Bronchial epithelial cell (primary cell): ENCODE measurements around the gene RADIL. TPM values are rescaled to one million over a fixed set of nuclear protein-coding genes. Genes with fewer than 3 reads are reported as not detected.

Experiments used
- DNase-seq: peaks from one replicate; pipeline ENCODE4 v3.0.0-alpha.2; 2010; ENCODE audit warnings: low read depth
- FAIRE-seq: peaks from 2 replicates; lab custom pipeline; 2011; peaks lifted over from hg19 to GRCh38; lab: Jason Lieb, UNC
- H3K27me3 ChIP-seq: 2 replicates; pipeline ENCODE4 v1.5.1; 2011; ENCODE audit warnings: low read length; ENCODE audit not compliant: control insufficient read depth, insufficient read depth
- H3K36me3 ChIP-seq: 2 replicates; pipeline ENCODE4 v1.5.1; 2011; ENCODE audit warnings: low read length; ENCODE audit not compliant: control insufficient read depth, insufficient read depth
- H3K4me3 ChIP-seq: 2 replicates; pipeline ENCODE4 v1.5.1; 2011; ENCODE audit warnings: mild to moderate bottlenecking, low read depth, low read length, control low read depth
- total RNA-seq: library from RNA; depleted of rRNA; stranded (reverse); fragments of >200 nt; gene quantifications from 2 replicates; pipeline ENCODE4 v1.2.1, GENCODE V29; 2014
- TF ChIP-seq, protein P1 (sequence below): IDR thresholded peaks from 2 replicates; pipeline ENCODE4 v1.5.1; 2011; ENCODE audit warnings: mild to moderate bottlenecking, moderate library complexity, low read length, control low read depth, inconsistent platforms; ENCODE audit not compliant: insufficient read depth, severe bottlenecking

Gene RADIL
- total RNA-seq, 1 donor from 2014 or later = under 0.01 TPM

DNA sequence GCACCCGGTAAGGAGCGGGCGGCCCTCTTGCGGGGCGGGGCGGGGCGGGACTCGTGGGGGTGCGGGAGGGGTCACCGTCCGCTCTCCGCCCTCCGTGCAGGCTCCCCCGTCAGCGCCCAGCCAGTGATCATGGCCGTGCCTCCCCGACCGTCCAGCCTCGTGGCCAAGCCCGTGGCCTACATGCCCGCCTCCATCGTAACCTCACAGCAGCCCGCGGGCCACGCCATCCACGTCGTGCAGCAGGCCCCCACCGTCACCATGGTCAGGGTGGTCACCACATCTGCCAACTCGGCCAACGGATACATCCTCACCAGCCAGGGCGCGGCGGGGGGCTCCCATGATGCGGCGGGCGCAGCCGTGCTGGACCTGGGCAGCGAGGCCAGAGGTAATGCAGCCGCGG is 124.3 kb downstream of the RADIL start:
- H3K27me3 ChIP-seq = no peaks in the 10 kb centered on the region
- no peak for FAIRE-seq
- no peak overlapping the region for H3K4me3 ChIP-seq
- TF ChIP-seq, protein P1, sequence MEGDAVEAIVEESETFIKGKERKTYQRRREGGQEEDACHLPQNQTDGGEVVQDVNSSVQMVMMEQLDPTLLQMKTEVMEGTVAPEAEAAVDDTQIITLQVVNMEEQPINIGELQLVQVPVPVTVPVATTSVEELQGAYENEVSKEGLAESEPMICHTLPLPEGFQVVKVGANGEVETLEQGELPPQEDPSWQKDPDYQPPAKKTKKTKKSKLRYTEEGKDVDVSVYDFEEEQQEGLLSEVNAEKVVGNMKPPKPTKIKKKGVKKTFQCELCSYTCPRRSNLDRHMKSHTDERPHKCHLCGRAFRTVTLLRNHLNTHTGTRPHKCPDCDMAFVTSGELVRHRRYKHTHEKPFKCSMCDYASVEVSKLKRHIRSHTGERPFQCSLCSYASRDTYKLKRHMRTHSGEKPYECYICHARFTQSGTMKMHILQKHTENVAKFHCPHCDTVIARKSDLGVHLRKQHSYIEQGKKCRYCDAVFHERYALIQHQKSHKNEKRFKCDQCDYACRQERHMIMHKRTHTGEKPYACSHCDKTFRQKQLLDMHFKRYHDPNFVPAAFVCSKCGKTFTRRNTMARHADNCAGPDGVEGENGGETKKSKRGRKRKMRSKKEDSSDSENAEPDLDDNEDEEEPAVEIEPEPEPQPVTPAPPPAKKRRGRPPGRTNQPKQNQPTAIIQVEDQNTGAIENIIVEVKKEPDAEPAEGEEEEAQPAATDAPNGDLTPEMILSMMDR = no peak
- no peak for DNase-seq
- H3K36me3 ChIP-seq = peaks cover 45% of the 10 kb centered on the region

DNA sequence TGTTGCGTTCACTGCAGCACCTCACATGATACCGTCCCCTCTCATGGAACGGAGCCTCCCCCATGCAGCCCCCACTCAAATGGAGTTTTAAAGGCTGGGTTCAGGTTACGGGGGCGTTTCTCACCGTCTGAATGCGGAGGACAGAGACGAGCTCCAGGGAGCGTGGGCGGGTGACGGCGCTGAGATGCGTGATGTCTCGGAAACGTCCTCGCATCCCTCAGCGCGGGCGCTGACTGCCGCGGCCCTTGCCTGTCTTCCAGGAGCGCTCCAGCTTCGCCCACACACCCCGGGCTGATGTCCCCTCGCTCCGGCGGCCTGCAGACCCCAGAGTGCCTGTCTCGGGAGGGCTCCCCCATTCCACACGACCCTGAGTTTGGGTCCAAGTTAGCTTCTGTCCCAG is 124.7 kb downstream of the RADIL start:
- Histone ChIP-seq H3K36me3 (peaks cover 48% of the 10 kb centered on the region), H3K27me3 (no peaks in the 10 kb centered on the region), H3K4me3 (no peak overlapping the region)
- FAIRE-seq = no peak
- DNase-seq = no peak
- TF ChIP-seq, protein P1 = no peak

DNA sequence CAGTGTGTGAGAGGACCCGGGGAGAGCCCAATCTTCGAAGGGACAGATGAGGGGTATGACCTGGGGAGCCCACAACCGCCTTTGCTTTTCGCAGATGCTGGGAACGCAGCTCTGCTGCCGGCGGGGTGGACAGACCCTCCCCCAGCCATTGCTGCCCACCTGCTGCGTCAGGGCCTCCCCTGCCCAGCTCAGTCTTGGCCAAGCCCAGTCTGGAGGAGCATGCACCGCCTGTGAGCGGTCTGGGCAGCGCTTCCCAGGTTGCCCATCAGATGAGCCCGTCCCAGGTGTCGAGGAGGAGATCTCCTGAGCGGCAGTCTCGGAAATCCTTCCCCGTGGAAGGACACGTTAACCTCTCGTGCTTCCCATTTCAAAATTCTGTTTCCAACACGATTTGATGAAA is 125.4 kb downstream of the RADIL start:
- DNase-seq = no peak
- Histone ChIP-seq H3K4me3 (no peak overlapping the region), H3K36me3 (peaks cover 48% of the 10 kb centered on the region), H3K27me3 (no peaks in the 10 kb centered on the region)
- TF ChIP-seq, protein P1 = no peak
- FAIRE-seq = no peak

DNA sequence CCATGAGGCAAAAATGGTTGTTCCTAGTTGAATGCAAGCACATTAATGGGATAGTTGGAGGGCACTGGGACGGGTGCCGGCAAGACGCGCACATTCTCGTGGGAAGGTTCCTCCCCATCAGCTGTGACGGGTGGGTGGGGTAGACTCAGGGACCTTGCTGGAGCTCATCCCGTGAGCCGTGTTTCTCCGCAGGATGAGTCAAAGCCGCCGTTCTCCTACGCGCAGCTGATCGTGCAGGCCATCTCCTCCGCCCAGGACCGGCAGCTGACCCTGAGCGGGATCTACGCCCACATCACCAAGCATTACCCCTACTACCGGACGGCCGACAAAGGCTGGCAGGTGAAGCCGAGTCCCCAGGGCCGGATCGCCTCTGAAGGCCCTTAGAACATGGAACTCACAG is 128.5 kb downstream of the RADIL start:
- FAIRE-seq = no peak

DNA sequence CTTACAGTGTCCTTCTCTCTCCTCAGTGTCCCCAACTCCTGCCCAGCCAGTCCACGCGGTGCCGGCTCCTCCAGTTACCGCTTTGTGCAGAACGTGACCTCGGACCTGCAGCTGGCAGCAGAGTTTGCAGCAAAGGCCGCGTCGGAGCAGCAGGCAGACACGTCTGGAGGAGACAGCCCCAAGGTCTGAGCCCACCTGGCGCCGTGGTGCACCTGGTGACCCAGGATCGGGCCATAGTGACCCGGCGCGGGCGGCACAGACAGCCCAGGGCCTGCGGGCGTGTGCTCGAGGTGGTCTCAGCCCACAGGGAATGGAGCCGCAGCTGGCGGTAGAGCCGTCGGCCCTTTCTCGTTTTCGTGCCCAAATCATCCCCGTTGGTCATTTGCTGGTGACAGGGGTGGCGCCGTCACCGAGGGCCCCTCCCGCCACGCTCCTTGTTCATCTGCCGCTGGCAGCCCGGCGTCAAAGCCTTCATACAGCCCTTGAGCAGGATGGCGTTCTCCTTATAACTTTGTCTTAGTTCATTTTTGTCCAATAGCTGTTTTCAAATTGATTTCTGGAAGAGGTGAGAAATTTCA is 129.0 kb downstream of the RADIL start:
- Histone ChIP-seq H3K4me3 (no peak overlapping the region), H3K36me3 (peaks cover 38% of the 10 kb centered on the region), H3K27me3 (no peaks in the 10 kb centered on the region)
- FAIRE-seq (no peak), DNase-seq (no peak)
- TF ChIP-seq, protein P1 = no peak

More for the DNA sequence above, 128.5 kb downstream of the RADIL start:
- Histone ChIP-seq H3K27me3 (no peaks in the 10 kb centered on the region), H3K36me3 (peaks cover 37% of the 10 kb centered on the region), H3K4me3 (no peak overlapping the region)
- no peak for DNase-seq
- TF ChIP-seq, protein P1 = no peak
